H9 (cell line): ENCODE data around the gene KCNQ2. TPM values are rescaled to one million over a fixed set of nuclear protein-coding genes. Genes with fewer than 3 reads are reported as not detected.

Experiments
- DNase-seq: peaks from one replicate; pipeline ENCODE4 v3.0.0-alpha.2; 2017
- H2AFZ ChIP-seq: one replicate; pipeline ENCODE4 v1.6.1; 2013; ENCODE audit warnings: mild to moderate bottlenecking, low read length, control low read depth, moderate library complexity
- H2AK5ac ChIP-seq: 2 replicates; pipeline ENCODE4 v1.6.1; 2013; ENCODE audit warnings: low read length, control low read depth, mixed read lengths; ENCODE audit not compliant: insufficient read length
- H2BK120ac ChIP-seq: one replicate; pipeline ENCODE4 v1.6.1; 2013; ENCODE audit warnings: low read depth, mild to moderate bottlenecking, low read length, control low read depth, inconsistent platforms; ENCODE audit not compliant: poor library complexity, severe bottlenecking
- H2BK12ac ChIP-seq: 2 replicates; pipeline ENCODE4 v1.6.1; 2013; ENCODE audit warnings: low read length, control low read depth, mixed read lengths, low read depth; ENCODE audit not compliant: insufficient read length
- H2BK15ac ChIP-seq: 2 replicates; pipeline ENCODE4 v1.6.1; 2013; ENCODE audit warnings: low read depth, low read length, control low read depth
- H2BK20ac ChIP-seq: one replicate; pipeline ENCODE4 v1.6.1; 2013; ENCODE audit warnings: low read depth, mild to moderate bottlenecking, low read length, control low read depth, inconsistent platforms; ENCODE audit not compliant: poor library complexity, severe bottlenecking
- H2BK5ac ChIP-seq: 2 replicates; pipeline ENCODE4 v1.6.1; 2013; ENCODE audit warnings: low read length, control low read depth, mixed read lengths; ENCODE audit not compliant: insufficient read length
- H3K14ac ChIP-seq: 2 replicates; pipeline ENCODE4 v1.6.1; 2013; ENCODE audit warnings: low read length, control low read depth; ENCODE audit not compliant: insufficient read depth
- H3K18ac ChIP-seq: 2 replicates; pipeline ENCODE4 v1.6.1; 2013; ENCODE audit warnings: low read depth, mild to moderate bottlenecking, mixed read lengths, low read length, control low read depth; ENCODE audit not compliant: insufficient read length
- H3K23ac ChIP-seq: 2 replicates; pipeline ENCODE4 v1.6.1; 2013; ENCODE audit warnings: low read length, control low read depth, mixed read lengths, low read depth; ENCODE audit not compliant: insufficient read length
- H3K23me2 ChIP-seq: 2 replicates; pipeline ENCODE4 v1.6.1; 2013; ENCODE audit warnings: low read depth, mild to moderate bottlenecking, mixed read lengths, low read length, control low read depth; ENCODE audit not compliant: insufficient read length, poor library complexity, severe bottlenecking
- H3K27ac ChIP-seq: 2 replicates; pipeline ENCODE4 v1.5.1; 2013; ENCODE audit warnings: low read length, control low read depth, mixed read lengths, low read depth; ENCODE audit not compliant: insufficient read length
- H3K27me3 ChIP-seq: 2 replicates; pipeline ENCODE4 v1.6.1; 2013; ENCODE audit warnings: low read length, control low read depth, inconsistent platforms; ENCODE audit not compliant: insufficient read depth
- H3K4ac ChIP-seq: 2 replicates; pipeline ENCODE4 v1.6.1; 2013; ENCODE audit warnings: low read depth, mild to moderate bottlenecking, control low read depth, inconsistent platforms, low read length, moderate library complexity
- H3K4me1 ChIP-seq: 2 replicates; pipeline ENCODE4 v1.6.1; 2013; ENCODE audit warnings: low read length, control low read depth, inconsistent platforms; ENCODE audit not compliant: insufficient read depth
- H3K4me2 ChIP-seq: 2 replicates; pipeline ENCODE4 v1.6.1; 2013; ENCODE audit warnings: low read length, control low read depth, mixed read lengths; ENCODE audit not compliant: insufficient read length, insufficient read depth
- H3K56ac ChIP-seq: 2 replicates; pipeline ENCODE4 v1.6.1; 2013; ENCODE audit warnings: low read depth, mild to moderate bottlenecking, mixed read lengths, low read length, control low read depth; ENCODE audit not compliant: insufficient read length
- H3K79me1 ChIP-seq: 2 replicates; pipeline ENCODE4 v1.6.1; 2013; ENCODE audit warnings: low read depth, mild to moderate bottlenecking, moderate library complexity, low read length, control low read depth, inconsistent platforms; ENCODE audit not compliant: insufficient read depth, poor library complexity, severe bottlenecking
- H3K79me2 ChIP-seq: 2 replicates; pipeline ENCODE4 v1.6.1; 2013; ENCODE audit warnings: low read length, control low read depth, inconsistent platforms; ENCODE audit not compliant: insufficient read depth
- H3K9ac ChIP-seq: 2 replicates; pipeline ENCODE4 v1.6.1; 2013; ENCODE audit warnings: low read length, control low read depth, mixed read lengths; ENCODE audit not compliant: insufficient read length; ENCODE audit errors: extremely low read depth
- H3K9me3 ChIP-seq: one replicate; pipeline ENCODE4 v1.6.1; 2013; ENCODE audit warnings: low read depth, low read length, inconsistent platforms; ENCODE audit not compliant: control insufficient read depth
- H3T11ph ChIP-seq: one replicate; pipeline ENCODE4 v1.6.1; 2013; ENCODE audit warnings: mild to moderate bottlenecking, low read length, control low read depth, inconsistent platforms
- H4K20me1 ChIP-seq: one replicate; pipeline ENCODE4 v1.6.1; 2013; ENCODE audit not compliant: control insufficient read depth, insufficient read length, insufficient read depth
- H4K5ac ChIP-seq: 2 replicates; pipeline ENCODE4 v1.6.1; 2013; ENCODE audit warnings: low read depth, mild to moderate bottlenecking, mixed read lengths, low read length, control low read depth; ENCODE audit not compliant: insufficient read length
- H4K8ac ChIP-seq: replicated peaks from 2 replicates; pipeline ENCODE4 v1.6.1; 2013; ENCODE audit warnings: low read length, control low read depth, mixed read lengths, low read depth; ENCODE audit not compliant: insufficient read length
- H4K91ac ChIP-seq: 2 replicates; pipeline ENCODE4 v1.6.1; 2013; ENCODE audit warnings: low read depth, mild to moderate bottlenecking, moderate library complexity, mixed read lengths, low read length, control low read depth; ENCODE audit not compliant: insufficient read length
- H3K27ac Mint-ChIP-seq, 3 experiments: 2 replicates in 2 of 3; 3 replicates in 1 of 3; pipeline ENCODE4 v1.8.0; 2020 to 2021; ENCODE audit warnings: mixed read lengths in 3 of 3, mild to moderate bottlenecking in 1 of 3, moderate library complexity in 1 of 3
- H3K27me3 Mint-ChIP-seq: 2 replicates; pipeline ENCODE4 v1.8.0; 2021; ENCODE audit warnings: low read depth, mild to moderate bottlenecking, moderate library complexity, mixed read lengths
- H3K36me3 Mint-ChIP-seq, 3 experiments: 2 replicates in 2 of 3; 3 replicates in 1 of 3; pipeline ENCODE4 v1.8.0; 2020 to 2021; ENCODE audit warnings: low read depth in 3 of 3, mixed read lengths in 3 of 3; ENCODE audit not compliant: insufficient read depth in 1 of 3
- H3K4me1 Mint-ChIP-seq, 2 experiments: 2 replicates each; pipeline ENCODE4 v1.8.0; 2020; ENCODE audit warnings: mixed read lengths in 2 of 2
- H3K4me3 Mint-ChIP-seq, 2 experiments: 2 replicates in 1 of 2; 3 replicates in 1 of 2; pipeline ENCODE4 v1.8.0; 2020 to 2021; ENCODE audit warnings: mild to moderate bottlenecking in 2 of 2, mixed read lengths in 2 of 2, moderate library complexity in 1 of 2
- H3K9me3 Mint-ChIP-seq, 2 experiments: 2 replicates in 1 of 2; 3 replicates in 1 of 2; pipeline ENCODE4 v1.8.0; 2020; ENCODE audit warnings: mild to moderate bottlenecking in 2 of 2, mixed read lengths in 2 of 2, moderate library complexity in 1 of 2
- CTCF ChIP-seq: fragments of 200-600 bp; sonication (generic); conservative IDR thresholded peaks from 3 replicates; pipeline ENCODE4 v1.8.0; 2021; ENCODE audit warnings: antibody characterized with exemption, mild to moderate bottlenecking
- WGBS: extraction: QIAGEN DNeasy Blood & Tissue Kit; methylation state at CpG from one replicate; pipeline ENCODE4 v1.1.7; 2013; ENCODE audit warnings: missing lambda C conversion rate, low lambda C conversion rate, mixed read lengths; ENCODE audit not compliant: insufficient read length; ENCODE audit errors: extremely low coverage; 5-methylcytosine and 5-hydroxymethylcytosine counted together
- total RNA-seq: library from RNA; stranded (reverse); gene quantifications from 2 replicates; pipeline ENCODE4 v1.2.1, GENCODE V29; 2021

KCNQ2 gene
- total RNA-seq, 1 experiment from 2014 or later = 69.2 TPM

GRCh38 chr20:63418617-63419016 is 53.8 kb downstream of the KCNQ2 start:
- no peaks in the 10 kb centered on the region for H3K4me1 ChIP-seq
- no peak overlapping the region for H2BK120ac ChIP-seq
- no peak overlapping the region for H3K4ac ChIP-seq
- H3K23ac ChIP-seq = no peak overlapping the region
- H3K18ac ChIP-seq = no peak overlapping the region
- no peaks in the 10 kb centered on the region for H3K23me2 ChIP-seq
- H3K27me3 Mint-ChIP-seq = no peaks in the 10 kb centered on the region
- H2BK15ac ChIP-seq = no peak overlapping the region
- no peak overlapping the region for H3K14ac ChIP-seq
- H3K36me3 Mint-ChIP-seq = no peaks in the 10 kb centered on the region
- no peak overlapping the region for H3K56ac ChIP-seq
- no peak overlapping the region for H2AFZ ChIP-seq
- no peak overlapping the region for H4K8ac ChIP-seq
- DNase-seq = no peak
- no peaks in the 10 kb centered on the region for H4K20me1 ChIP-seq
- H2BK12ac ChIP-seq = no peak overlapping the region
- no CpG with 5 or more reads among the region's 16 CpGs for WGBS
- no peaks in the 10 kb centered on the region for H3K27me3 ChIP-seq
- no peak overlapping the region for H3K4me3 Mint-ChIP-seq
- no peak for TF ChIP-seq CTCF
- H3K9me3 Mint-ChIP-seq = no peaks in the 10 kb centered on the region
- no peaks in the 10 kb centered on the region for H3K9me3 ChIP-seq
- H3K4me1 Mint-ChIP-seq = peaks cover 7 to 9% of the 10 kb centered on the region in 2 experiments
- no peak overlapping the region for H2BK20ac ChIP-seq
- no peak overlapping the region for H3T11ph ChIP-seq
- no peaks in the 10 kb centered on the region for H3K79me1 ChIP-seq
- no peak overlapping the region for H4K91ac ChIP-seq
- H3K27ac ChIP-seq = no peak overlapping the region
- no peak overlapping the region for H3K27ac Mint-ChIP-seq
- H3K4me2 ChIP-seq = no peak overlapping the region
- no peak overlapping the region for H2BK5ac ChIP-seq
- H4K5ac ChIP-seq = no peak overlapping the region
- no peak overlapping the region for H2AK5ac ChIP-seq
- no peak overlapping the region for H3K9ac ChIP-seq
- no peaks in the 10 kb centered on the region for H3K79me2 ChIP-seq
